ENCODE data around the gene TOMM7.

DNA sequence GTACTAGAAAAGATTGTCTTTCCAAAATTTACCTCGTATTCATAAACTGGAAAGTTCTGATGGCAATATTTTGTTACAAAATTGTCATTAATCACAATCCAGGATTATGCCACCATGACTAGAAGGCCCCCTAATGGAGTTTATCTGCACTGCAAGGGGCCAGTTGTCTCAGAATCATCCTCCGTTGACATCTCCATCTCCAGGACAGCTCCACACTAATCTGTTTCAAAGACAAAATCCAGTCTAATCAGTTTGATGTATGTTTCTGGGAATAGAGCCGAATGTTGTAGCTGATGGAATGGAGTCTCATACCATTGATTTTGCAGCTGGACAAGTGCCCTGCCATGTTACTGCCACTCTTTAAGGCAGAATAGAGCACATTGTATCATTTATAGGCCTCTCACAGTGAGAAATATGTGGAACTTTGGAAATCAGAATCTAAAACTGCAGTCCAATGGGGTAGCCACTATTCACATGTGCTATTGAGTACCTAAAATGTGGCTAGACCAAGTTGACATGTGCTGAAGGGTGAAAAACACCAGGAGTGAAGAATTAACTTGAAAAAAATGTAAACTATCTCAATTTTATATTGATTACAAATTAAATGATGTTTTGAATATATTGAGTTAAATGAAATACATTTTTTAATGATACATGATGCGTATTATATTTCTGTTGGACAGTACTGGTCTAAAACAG, 38.3 kb upstream of the TOMM7 start:
- TF ChIP-seq POLR2AphosphoS5 (IDR thresholded peaks at IDR 0.05; ENCODE audit: low read depth, low read length) (no peak), TAF1 (IDR thresholded peaks at IDR 0.05; ENCODE audit: borderline replicate concordance, insufficient read depth, low read length) (no peak), SIN3A (IDR thresholded peaks at IDR 0.05; ENCODE audit: borderline replicate concordance, insufficient read depth, low read length) (no peak)

Measured in PFSK-1 (cell line).